NCI-H446 treated with DMSO at 0.1 percent for 48 hours (cell line): ENCODE results near the gene NKIRAS2.

Experiments used
- DNase-seq: peaks from one replicate; lab custom pipeline; 2025; lab: John Stamatoyannopoulos, UW

NKIRAS2 gene

DNA sequence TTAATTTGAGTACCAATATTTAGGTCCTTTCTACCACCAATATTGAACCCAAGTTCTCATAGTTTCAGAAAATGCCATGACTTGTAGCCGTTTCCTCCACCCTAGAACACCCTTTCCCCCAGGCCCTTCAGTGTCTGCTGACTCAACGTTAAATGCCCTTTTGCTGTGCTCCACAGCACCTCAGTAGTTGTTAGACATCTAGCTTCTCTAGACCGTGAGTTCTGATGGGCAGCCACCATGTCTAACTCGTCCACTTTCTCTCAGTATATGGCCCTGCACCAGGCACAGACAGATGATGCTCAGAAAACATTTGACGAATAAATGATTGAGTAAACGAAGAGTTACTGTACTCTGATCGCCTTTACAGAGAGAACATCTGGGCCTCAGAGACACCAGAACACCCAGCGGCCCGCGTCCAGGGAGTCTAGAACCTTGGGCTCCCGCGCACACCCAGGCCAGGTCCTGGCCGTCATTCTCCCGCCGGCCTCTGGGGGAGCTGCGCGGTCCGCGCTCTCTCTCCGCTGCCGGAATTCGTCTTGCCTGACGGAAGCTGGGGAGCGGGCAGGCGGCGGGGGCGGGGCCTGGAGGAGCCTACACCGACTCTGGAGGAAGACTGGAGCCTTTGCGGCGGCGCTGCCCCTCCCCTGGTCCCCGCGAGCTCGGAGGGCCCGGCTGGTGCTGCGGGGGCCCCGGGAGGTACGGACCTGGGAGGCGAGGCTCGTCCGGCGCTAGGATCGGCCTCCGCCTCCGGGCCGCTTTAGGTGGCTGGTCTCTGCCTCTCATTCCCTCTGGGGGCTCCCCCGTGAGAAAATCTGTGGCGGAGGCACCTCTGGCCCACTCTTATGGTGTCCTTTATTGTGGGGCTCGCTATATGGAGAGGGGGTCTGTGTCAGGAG, at the start of gene NKIRAS2:
Gene NKIRAS2 (plus strand): TSS at position 582 of the 896 bp plus-strand sequence. CDS start 1,488 bp downstream, outside the sequence.
- peak; percentile 70 for DNase-seq

DNA sequence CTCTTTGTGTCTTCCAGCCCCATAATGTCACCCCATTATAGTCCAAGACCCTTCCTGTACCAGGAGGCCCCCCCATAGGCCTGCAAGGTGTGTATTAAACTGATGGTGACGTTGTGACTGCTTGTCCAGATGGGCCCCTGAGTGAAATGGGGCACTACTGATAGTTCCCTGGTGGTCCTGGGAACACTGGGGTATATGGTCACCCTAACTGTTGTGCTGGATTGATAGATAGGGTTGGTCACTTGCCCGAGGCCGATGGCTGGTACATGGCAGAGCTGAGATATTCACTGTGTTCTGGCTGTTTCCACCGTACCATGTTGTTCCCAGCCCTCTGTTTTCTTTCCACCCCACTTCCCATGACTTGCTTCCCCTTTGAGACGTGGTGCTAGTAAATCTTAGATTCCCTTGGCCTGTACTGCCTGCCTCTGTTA, 49.0 kb upstream of the NKIRAS2 start:
- no peak for DNase-seq

DNA sequence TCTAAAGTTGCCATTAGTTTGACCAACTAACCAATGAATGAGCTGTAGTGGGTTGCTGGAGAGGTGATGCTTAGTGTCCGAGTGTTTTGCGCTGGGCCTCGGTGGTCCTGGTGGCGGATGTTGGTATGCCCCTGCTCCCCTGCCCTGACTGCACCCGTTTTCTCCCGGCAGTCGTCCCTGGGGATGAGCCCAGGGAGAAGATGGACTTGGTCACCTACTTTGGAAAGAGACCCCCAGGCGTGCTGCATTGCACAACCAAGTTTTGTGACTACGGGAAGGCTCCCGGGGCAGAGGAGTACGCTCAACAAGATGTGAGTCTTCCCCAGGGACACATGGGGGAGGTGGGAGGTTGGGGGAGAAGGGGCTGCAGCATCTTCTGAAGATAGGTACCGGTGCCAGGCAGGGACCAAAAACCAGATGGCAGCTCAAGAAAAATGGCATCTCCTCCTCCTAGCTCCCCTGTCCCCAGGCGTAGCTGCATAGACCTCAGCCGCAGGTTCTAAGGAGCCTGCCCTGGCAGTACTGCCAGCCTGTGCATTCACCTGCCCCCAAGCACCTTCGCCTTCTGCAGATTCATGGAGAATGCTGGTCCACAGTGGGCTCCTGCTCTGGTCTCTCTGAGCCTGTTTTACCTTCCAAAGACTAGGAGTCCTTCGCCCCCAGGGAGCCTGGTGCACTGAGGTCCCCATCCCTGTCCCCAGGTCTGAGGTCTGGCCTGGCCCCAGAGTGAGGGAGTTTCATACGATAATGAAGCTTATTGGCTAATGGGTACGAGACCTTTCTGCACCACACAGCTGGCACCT, 48.0 kb upstream of the NKIRAS2 start:
- no peak for DNase-seq

DNA sequence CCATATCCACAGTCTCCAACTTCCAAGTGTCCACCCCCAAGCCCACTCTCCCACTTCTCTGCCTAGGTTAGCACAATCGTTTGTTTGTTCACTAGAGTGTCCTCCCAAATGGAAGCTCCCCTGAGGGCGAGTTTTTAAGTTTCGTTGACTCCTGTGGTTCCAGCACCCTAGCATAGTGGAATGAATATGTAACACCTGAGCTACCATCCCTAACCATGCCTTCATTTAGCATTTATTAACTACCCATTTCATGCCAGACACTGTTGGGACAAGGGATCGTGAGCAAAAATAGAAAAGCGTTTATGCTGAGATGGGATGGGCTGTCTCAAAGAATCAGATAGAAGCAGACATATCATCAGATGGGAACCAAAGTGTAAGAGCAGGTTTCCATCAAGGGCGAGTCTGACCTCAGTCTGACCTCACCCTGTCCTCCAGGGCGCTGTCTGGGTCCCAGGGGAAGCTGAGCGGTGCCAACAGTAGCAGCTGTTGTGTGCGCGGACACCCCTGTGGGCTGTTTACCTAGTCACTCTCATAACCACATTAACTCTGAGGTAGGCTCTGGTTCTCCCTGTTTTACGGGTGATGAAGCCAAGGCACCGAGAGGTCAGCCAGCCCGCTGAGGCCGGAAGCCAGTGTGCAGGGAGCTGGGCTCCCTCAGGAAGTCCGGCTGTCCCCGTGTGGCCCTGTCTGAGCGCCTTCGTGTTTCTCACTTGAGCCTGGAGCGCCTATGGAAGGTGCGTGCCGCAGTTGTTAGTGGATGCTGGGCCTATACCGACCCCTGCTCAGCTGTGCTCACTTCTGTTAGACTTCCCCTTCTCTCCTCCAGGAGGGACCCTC, 47.1 kb upstream of the NKIRAS2 start:
- no peak for DNase-seq

DNA sequence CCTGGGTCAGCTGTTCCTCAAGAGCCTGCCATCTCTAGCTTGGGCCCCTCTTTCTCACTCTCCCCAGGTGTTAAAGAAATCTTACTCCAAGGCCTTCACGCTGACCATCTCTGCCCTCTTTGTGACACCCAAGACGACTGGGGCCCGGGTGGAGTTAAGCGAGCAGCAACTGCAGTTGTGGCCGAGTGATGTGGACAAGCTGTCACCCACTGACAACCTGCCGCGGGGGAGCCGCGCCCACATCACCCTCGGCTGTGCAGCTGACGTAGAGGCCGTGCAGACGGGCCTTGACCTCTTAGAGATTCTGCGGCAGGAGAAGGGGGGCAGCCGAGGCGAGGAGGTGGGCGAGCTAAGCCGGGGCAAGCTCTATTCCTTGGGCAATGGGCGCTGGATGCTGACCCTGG, 46.5 kb upstream of the NKIRAS2 start:
- no peak for DNase-seq

DNA sequence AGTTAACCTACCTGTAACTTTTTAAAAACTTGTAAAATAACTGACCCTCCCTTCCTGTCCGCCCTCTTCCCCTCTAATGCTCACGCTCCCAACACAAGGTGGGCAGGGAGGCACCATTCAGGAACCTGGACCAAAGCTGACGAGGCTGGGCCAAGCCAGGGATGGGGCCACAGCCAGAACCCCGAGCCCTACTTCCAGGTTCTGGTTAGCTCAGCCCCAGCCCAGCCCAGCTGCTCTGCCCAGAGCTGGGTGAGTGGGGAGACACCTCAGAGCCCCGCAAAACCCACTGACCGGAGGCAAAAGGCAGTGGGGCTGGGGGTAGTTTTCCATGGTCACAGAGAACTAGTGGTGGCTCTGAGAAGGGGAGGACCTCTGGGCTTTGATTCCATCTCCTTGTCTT, 45.9 kb upstream of the NKIRAS2 start:
- DNase-seq: no peak

DNA sequence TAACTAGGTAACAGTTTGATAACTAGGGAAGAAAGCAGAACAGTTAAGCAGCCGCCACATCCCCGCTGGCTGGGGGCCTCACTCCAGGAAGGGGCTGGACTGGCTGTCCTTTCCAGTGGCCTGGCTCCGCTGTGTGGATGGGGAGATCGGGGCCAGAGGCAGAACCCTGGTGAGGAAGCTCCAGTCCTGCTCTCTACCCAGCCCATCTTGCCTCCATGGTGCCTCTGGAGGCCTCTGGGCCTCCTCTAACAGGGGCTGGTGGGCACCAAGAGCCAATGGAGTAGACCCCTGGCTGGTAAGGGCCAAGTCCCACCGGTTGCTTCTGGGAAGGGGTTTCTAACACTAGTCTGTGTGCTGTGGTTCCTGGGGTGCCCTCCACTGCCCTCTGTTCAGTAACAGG, 45.2 kb upstream of the NKIRAS2 start:
- DNase-seq: no peak

DNA sequence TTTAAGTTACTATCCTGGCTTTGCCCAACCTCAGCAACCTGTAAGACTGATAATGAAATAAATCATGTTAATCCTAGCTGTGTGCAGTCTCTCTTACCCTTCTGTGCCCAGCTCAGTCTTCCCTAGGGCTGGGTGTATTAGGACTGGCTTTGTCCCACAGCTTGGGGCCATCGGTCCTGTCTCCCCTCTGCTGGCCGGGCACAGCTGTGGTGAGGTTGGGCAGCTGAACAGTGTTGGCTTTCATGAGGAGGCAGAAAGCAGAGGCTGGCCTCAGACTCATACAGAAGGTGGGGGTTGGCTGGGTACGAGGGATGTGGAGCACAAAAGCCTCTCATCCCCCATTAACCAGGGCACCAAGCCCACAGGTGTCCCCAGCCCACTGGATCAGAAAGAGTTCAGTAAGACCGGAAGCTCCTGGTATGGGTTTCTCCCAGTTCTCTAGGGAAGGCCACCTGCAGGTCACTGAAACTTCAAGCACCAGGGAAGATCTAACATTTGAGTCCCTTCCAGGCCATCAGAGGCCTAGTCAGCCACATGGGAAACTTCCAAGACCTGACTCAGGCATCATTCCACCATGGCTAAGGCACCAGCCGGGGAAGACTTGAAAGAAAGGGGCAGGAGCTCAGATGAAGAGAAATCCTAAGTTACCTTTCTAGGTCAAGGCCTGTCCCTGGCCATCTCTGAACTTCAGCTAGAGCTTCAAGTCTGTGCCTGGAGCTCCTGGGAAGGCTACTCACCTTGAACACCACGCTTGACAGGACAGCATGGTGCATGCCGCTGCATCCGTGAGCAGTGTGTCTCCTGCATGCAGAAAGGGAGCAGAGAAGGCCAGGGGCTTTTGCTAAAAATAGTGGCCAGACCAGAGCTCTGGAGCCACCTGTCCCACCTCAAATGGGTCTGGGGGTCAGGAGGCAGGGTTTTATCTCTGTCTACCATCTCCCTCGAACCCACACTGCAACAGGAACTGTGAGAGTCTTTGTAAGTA, 44.5 kb upstream of the NKIRAS2 start:
- no peak for DNase-seq

DNA sequence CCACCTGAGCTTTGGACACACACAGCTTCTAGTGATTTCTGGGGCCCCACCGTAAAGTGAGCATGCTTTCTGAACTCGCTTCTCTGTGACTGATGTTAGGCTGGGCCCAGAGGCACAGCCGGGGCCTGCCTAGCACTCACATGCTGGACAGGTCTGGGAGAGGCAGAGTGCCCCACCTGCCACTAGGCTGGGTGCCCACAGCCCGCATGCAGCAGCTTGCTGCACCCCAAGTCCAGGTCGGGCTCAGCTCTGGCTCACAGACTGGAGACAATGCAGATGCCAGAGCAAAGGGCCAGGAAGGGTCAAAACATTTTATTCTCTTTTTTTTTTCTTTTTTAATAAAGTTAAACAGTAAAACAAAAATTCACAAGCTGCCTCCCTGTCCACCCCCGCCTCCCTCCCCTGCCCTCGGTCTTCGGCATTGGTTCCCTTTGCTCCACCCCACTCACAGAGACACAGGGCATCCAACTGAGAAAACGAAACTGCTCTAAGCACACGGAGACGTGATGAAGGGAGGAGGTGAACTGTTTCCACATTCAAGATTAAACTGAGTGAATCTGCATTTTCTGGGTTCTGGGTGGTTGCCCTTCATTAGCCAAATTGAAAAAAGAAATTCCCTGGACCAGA, 43.6 kb upstream of the NKIRAS2 start:
- no peak for DNase-seq

DNA sequence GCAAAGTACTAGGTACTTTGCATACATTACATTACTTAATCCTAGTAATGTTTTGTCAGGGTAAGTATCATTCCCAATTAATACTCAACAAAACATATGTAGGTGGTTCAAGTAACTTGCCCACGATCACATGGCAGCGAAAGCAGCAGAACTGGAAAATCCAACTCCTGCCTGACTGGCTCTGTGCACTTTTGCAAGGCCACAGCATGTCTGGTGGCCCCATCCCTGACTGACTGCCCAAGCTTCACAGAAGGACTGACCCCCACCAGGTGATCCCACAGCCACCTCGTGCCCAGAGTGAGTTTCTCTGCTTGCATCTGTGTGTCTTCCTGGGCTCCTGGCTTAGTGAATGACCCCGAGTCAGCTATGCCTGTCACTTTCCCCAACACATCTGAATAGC, 41.9 kb upstream of the NKIRAS2 start:
- no peak for DNase-seq

DNA sequence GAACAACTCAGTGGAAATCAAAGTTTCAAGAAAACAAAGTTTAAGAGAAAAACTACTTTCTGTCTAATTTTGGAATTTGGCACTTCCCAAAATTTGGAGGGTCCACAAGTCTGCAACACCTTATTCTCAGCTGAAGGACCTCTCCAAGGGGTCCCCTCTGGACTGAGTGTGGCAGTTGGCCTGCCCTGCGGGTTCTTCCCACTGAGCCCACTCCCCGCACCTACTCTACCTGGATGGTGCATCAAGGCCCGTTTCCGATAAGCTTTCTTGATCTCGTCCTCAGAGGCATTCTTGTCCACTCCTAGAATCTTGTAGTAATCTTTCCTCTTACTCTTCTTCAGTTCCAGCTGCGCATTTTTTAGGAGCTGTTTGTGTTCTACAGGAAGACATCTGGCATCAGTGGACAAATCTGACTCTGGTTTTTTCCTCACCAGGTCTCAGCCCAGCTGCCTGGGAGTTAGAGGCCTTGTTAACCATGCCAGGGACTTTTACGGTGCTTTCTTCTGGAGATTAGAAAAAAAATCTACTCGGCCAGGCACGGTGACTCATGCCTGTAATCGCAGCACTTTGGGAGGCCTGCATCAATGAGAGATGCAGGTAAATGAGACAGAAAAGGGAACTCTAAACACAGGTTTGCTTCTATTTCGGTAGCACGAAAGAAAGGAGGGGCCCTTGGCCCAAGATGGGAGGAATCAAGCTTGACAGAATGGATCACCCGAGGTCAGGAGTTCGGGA, 37.7 kb upstream of the NKIRAS2 start:
- no peak for DNase-seq

DNA sequence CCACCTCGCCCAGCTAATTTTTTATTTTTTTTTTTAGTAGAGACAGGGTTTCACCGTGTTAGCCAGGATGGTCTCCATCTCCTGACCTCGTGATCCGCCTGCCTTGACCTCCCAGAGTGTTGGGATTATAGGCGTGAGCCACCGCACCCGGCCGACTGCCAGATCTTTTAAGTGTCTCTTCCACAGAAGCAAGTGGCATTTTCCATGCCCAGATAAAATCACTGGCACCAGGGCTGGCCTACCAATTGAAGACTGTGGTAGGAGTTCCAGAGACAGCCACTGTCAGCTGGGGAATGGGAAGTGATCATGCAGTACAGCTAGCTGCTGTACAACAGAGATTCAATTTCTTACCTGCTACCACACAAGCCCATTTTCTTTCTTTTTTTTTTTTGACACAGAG, 35.4 kb upstream of the NKIRAS2 start:
- DNase-seq: no peak

DNA sequence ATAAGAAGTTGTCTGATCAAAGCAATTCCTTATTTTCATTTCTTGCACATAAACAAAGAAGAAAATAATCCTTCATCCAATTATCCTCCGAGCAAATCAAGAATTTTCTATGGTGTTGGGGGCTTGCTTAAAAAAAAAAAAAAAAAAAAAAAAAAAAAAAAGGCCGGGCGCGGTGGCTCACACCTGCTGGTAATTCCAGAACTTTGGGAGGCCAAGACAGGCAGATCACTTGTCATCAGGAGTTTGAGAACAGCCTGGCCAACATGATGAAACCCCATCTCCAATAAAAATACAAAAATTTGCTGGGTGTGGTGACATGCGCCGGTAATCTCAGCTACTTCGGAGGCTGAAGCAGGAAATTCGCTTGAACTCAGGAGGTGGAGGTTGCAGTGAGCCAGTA, 34.0 kb upstream of the NKIRAS2 start:
- no peak for DNase-seq

DNA sequence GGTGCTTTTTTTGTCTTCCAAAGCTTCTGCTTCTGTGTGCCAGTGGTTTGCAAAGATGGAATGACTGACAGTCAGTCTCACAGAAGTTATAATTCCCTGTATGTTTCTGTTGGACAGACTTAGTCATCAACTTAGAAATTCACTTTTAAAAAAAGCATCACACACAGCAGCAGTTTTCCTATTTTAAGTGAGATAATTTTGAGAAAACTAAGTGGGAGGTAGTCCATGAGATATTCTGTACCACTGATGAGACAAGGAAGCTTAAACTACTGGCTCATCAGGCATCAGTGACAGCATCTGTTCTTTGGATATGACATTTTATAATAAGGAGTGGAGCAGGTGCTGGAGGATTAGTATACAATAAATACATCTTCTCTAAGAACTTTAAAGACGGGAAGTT, 33.3 kb upstream of the NKIRAS2 start:
- no peak for DNase-seq

DNA sequence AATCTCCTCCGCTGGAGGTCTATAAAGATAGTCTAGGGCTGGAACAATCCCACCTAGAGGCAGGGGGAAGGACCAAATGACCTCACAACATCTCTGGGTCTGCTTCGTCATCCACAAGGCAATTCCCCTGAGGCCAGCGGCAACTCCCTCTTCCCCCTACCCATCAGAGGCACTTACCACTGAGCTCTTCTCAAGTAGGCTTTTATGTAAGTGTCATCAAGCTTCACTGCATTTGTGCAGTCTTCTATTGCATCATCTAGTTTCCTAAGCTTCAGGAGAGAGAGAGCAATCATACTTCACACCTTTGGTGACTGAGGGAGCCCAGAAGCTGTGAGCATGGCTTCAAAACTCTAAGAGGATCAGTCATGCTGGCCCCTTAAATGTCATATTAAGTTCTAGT, 32.2 kb upstream of the NKIRAS2 start:
- no peak for DNase-seq

DNA sequence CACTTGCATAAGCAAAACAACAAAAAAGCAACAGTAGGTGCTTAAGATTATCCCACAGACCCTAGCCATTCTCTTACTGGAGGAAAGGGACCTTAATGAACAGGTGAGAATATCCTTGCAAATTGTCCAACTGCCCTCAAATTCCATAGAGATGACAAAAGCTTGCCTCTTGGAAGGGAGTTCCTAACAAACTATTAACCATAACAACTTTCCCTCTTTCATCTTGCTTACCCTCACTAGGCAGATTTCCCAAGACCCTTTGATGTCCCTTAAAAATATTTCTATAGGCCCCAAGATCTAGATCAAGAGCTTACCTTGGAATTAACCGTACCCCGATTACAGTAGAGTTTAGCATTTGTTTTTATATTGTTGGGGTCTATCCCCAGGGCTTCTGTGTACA, 31.5 kb upstream of the NKIRAS2 start:
- DNase-seq: no peak

DNA sequence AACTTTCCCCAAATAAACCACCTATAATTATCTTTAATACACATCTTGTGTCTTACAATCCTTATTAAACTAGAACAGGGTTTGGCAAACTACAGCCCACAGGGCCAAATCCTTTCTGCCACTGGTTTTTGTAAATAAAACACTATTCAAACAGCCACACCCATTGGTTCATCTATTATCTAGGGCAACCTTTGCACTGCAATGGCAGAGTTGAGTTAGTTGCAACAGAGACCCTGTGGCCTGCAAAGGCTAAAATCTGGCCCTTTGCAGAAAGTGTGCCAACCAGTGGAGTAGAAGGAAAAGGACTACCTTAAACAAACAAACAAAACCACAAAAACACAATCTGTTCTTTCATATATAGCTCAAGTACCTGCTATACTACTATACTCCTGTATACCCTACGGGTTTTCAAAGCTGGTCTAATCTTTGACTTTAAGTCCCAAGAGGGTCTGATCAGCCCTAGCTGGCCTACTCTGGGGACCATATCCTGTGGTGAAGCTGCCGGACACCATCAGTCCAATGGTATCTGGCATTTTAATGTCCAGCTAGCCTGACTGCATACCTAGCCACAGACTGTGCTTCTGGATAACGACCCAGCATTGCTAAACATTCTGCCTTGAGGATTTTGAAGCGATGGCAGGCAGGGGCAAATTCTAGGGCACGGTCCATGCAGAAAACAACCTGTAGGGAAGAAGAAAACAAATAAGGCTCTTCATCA, 30.0 kb upstream of the NKIRAS2 start:
- no peak for DNase-seq

DNA sequence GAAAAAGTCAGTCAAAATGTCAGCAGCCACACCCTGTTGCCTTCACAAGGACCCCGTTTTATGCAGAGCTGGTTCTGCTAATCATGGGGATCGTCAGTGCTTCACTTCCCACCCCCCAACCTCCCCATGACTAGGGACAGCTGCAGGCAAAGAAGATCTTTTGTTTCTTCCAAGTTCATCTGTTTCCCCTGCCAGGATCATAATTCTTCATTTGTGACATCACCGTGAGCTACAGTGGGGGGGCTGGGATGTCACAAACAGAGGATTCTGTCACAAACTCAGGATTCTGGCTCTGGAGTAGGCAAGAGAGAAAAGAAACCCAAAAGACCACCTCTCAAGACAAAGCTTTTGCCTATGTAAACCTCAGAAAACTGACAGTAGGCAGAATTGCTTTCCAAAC, 27.3 kb upstream of the NKIRAS2 start:
- no peak for DNase-seq

DNA sequence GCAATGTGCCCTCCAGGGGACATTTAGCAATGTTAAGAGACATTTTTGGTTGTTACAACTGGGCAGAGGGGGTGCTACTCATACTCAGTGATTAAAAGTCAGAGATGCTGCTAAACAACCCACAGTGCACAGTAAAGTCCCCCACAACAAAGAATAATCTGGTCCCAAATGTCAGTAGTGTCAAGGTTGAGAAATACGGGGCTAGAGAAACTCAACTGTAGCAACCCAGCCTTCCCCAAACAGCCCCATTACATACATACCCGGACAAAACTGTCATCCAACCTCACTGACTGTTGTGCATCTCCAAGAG, 23.1 kb upstream of the NKIRAS2 start:
- DNase-seq: no peak
